ENCODE results near the gene HDAC1. TPM values are rescaled to one million over a fixed set of nuclear protein-coding genes. Genes with fewer than 3 reads are reported as not detected.

Gene HDAC1
- total and polyA plus RNA-seq, 2 of the 13 experiments (the other 11 are each of a cell fraction or from before 2014, with no cell fraction given) = 93.5 to 189 TPM

GRCh38 chr1:32349211-32349708 is 57.4 kb downstream of the HDAC1 start (continued):
- TF ChIP-seq ZFP91 (CRISPR knock-in tag; IDR thresholded peaks at IDR 0.05; ENCODE audit: borderline replicate concordance) = peak; percentile 33; the same call in 1 of the 2 replicates
- no peak for TF ChIP-seq SOX13 (IDR thresholded peaks at IDR 0.05)
- TF ChIP-seq SOX13 (CRISPR knock-in tag; conservative IDR thresholded peaks at IDR 0.05 in 1 of 2, IDR thresholded peaks at IDR 0.05 in 1 of 2) = peak in 1 of 2 experiments; percentile 7; a peak in 1 of 4 replicates
- TF ChIP-seq ZKSCAN1 (IDR thresholded peaks at IDR 0.05; ENCODE audit: low read length) = no peak
- peak; percentile 35; the same call in 1 of the 2 replicates for TF ChIP-seq POLR2G (IDR thresholded peaks at IDR 0.05; ENCODE audit: low read depth, low read length)
- peak; percentile 21; the same call in 1 of the 2 replicates for TF ChIP-seq ADNP (CRISPR knock-in tag; IDR thresholded peaks at IDR 0.05)
- peak; percentile 67; the same call in 1 of the 2 replicates for TF ChIP-seq ETV5 (CRISPR knock-in tag; IDR thresholded peaks at IDR 0.05; ENCODE audit: borderline replicate concordance)
- peak; percentile 27; the same call in 1 of the 2 replicates for TF ChIP-seq HOXA3 (CRISPR knock-in tag; IDR thresholded peaks at IDR 0.05)
- peak; percentile 26; the same call in 1 of the 2 replicates for TF ChIP-seq CREM (IDR thresholded peaks at IDR 0.05)
- no peak for TF ChIP-seq CREM (CRISPR knock-in tag; IDR thresholded peaks at IDR 0.05)
- TF ChIP-seq PATZ1 (CRISPR knock-in tag; IDR thresholded peaks at IDR 0.05) = 0 out of 2 replicates have a peak, but pooled peaks have one; percentile 24
- TF ChIP-seq ZNF263 (CRISPR knock-in tag; IDR thresholded peaks at IDR 0.05) = peak; percentile 66
- TF ChIP-seq ZFY (CRISPR knock-in tag; IDR thresholded peaks at IDR 0.05) = peak; percentile 45; the same call in 1 of the 2 replicates
- peak; percentile 45; the same call in 1 of the 2 replicates for TF ChIP-seq HDAC2 (CRISPR knock-in tag; IDR thresholded peaks at IDR 0.05)
- TF ChIP-seq NFYB (CRISPR knock-in tag; IDR thresholded peaks at IDR 0.05) = peak; percentile 52
- no peak for TF ChIP-seq HHEX (CRISPR knock-in tag; IDR thresholded peaks at IDR 0.05)
- peak; percentile 51; the same call in 1 of the 2 replicates for TF ChIP-seq MYC (CRISPR knock-in tag; IDR thresholded peaks at IDR 0.05; ENCODE audit: borderline replicate concordance)
- peak; percentile 39; the same call in 1 of the 2 replicates for TF ChIP-seq ZNF614 (CRISPR knock-in tag; IDR thresholded peaks at IDR 0.05; ENCODE audit: borderline replicate concordance)
- TF ChIP-seq ATF3 (CRISPR knock-in tag; IDR thresholded peaks at IDR 0.05) = peak; percentile 30; the same call in 1 of the 2 replicates
- TF ChIP-seq KDM2A (CRISPR knock-in tag; IDR thresholded peaks at IDR 0.05; ENCODE audit: borderline replicate concordance, low read depth) = 0 out of 2 replicates have a peak, but pooled peaks have one; percentile 21
- peak; percentile 80 for TF ChIP-seq ZNF687 (CRISPR knock-in tag; IDR thresholded peaks at IDR 0.05)
- TF ChIP-seq KDM1A (CRISPR knock-in tag; IDR thresholded peaks at IDR 0.05) = peak; percentile 35; the same call in 1 of the 2 replicates

All from HepG2 (cell line).